ENCODE measurements around the gene VPS26C. TPM values are rescaled to one million over a fixed set of nuclear protein-coding genes. Genes with fewer than 3 reads are reported as not detected.
A peak's percentile ranks its signal among the peaks of the same experiment; 100 is the strongest.

VPS26C gene
- total and polyA plus RNA-seq, 2 of the 13 experiments (the other 11 are each of a cell fraction or from before 2014, with no cell fraction given) = 30.3 to 39.7 TPM

GRCh38 chr21:37257967-37258877 is 8.9 kb downstream of the VPS26C start (continued):
- TF ChIP-seq ZNF503 (CRISPR knock-in tag; IDR thresholded peaks at IDR 0.05) (no peak; the same call in 1 of the 2 replicates), ZMYM2 (CRISPR knock-in tag; IDR thresholded peaks at IDR 0.05) (peak; percentile 49; the same call in 1 of the 2 replicates), ZBTB7A (CRISPR knock-in tag; IDR thresholded peaks at IDR 0.05) (0 out of 2 replicates have a peak, but pooled peaks have one; percentile 68), ZFP91 (CRISPR knock-in tag; IDR thresholded peaks at IDR 0.05; ENCODE audit: borderline replicate concordance) (peak; percentile 80), THAP9 (CRISPR knock-in tag; IDR thresholded peaks at IDR 0.05; ENCODE audit: borderline replicate concordance) (peak; percentile 44; the same call in 1 of the 2 replicates), STAT6 (CRISPR knock-in tag; IDR thresholded peaks at IDR 0.05; ENCODE audit: borderline replicate concordance) (peak; percentile 63; the same call in 1 of the 2 replicates), ZSCAN9 (CRISPR knock-in tag; IDR thresholded peaks at IDR 0.05; ENCODE audit: borderline replicate concordance) (no peak), SMAD9 (CRISPR knock-in tag; IDR thresholded peaks at IDR 0.05) (no peak), ZNF136 (CRISPR knock-in tag; IDR thresholded peaks at IDR 0.05; ENCODE audit: low read depth) (peak; percentile 15; the same call in 1 of the 2 replicates), HNF1B (CRISPR knock-in tag; IDR thresholded peaks at IDR 0.05) (0 out of 2 replicates have a peak, but pooled peaks have one; percentile 56), TERF1 (CRISPR knock-in tag; IDR thresholded peaks at IDR 0.05) (no peak), NR2F6 (IDR thresholded peaks at IDR 0.05) (no peak), NR2F6 (CRISPR knock-in tag; IDR thresholded peaks at IDR 0.05) (peak; percentile 11; the same call in 1 of the 2 replicates), PHF8 (CRISPR knock-in tag; IDR thresholded peaks at IDR 0.05) (peak; percentile 60)

Measured in HepG2 (cell line).